GM19025 (cell line): ENCODE results near the gene ATG5.
"Not testable (repeated sequence)": the region's sequence is repeated elsewhere in the genome, so short reads cannot be mapped to it uniquely, and the experiment has no call there.

Experiments used
- ATAC-seq: cut with Tn5 transposase; IDR thresholded peaks from one replicate; pipeline ENCODE4 v1.9.1; 2021; ENCODE audit warnings: mild to moderate bottlenecking, low read depth, moderate library complexity; ENCODE audit not compliant: unreplicated experiment

ATG5 gene

GRCh38 chr6:106264433-106264832 is 61.1 kb downstream of the ATG5 start:
- not testable (repeated sequence) for ATAC-seq

GRCh38 chr6:106259748-106260147 is 65.8 kb downstream of the ATG5 start:
- not testable (repeated sequence) for ATAC-seq

GRCh38 chr6:106258726-106259125 is 66.8 kb downstream of the ATG5 start:
- no peak for ATAC-seq

GRCh38 chr6:106257195-106257594 is 68.4 kb downstream of the ATG5 start:
- ATAC-seq = no peak

GRCh38 chr6:106256201-106256968 is 69.2 kb downstream of the ATG5 start:
- no peak for ATAC-seq

GRCh38 chr6:106255306-106255705 is 70.3 kb downstream of the ATG5 start:
- ATAC-seq = no peak

GRCh38 chr6:106254636-106255035 is 70.9 kb downstream of the ATG5 start:
- ATAC-seq = no peak

- no peak for ATAC-seq
Observed at GRCh38 chr6:106253731-106254130, 71.8 kb downstream of the ATG5 start.

- no peak for ATAC-seq
Observed at GRCh38 chr6:106253172-106253571, 72.4 kb downstream of the ATG5 start.

GRCh38 chr6:106252687-106253086 is 72.9 kb downstream of the ATG5 start:
- ATAC-seq = no peak

GRCh38 chr6:106251531-106252255 is 73.9 kb downstream of the ATG5 start:
- not testable (repeated sequence) for ATAC-seq

- no peak for ATAC-seq
Observed at GRCh38 chr6:106250953-106251352, 74.6 kb downstream of the ATG5 start.

- no peak for ATAC-seq
Observed at GRCh38 chr6:106249658-106250057, 75.9 kb downstream of the ATG5 start.

- ATAC-seq = peak; percentile 34
Observed at GRCh38 chr6:106247733-106248132, 77.8 kb downstream of the ATG5 start.

GRCh38 chr6:106247293-106247692 is 78.3 kb downstream of the ATG5 start:
- peak; percentile 72 for ATAC-seq

- ATAC-seq = peak; percentile 43
Observed at GRCh38 chr6:106244931-106245330, 80.6 kb downstream of the ATG5 start.

GRCh38 chr6:106244521-106244920 is 81.0 kb downstream of the ATG5 start:
- no peak for ATAC-seq

GRCh38 chr6:106243261-106243660 is 82.3 kb downstream of the ATG5 start:
- ATAC-seq = no peak

- ATAC-seq = no peak
Observed at GRCh38 chr6:106241498-106241897, 84.1 kb downstream of the ATG5 start.

GRCh38 chr6:106237286-106237685 is 88.3 kb downstream of the ATG5 start:
- ATAC-seq = no peak

GRCh38 chr6:106229876-106230445 is 95.6 kb downstream of the ATG5 start:
- ATAC-seq = not testable (repeated sequence)
